HCT116 (cell line): ENCODE results near the gene RAG1. TPM values are rescaled to one million over a fixed set of nuclear protein-coding genes. Genes with fewer than 3 reads are reported as not detected.

Experiments
- ATAC-seq: fragments of 200-7000 bp; cut with Tn5 transposase; 2 replicates; pipeline ENCODE4 v1.9.1; 2020; ENCODE audit warnings: mild to moderate bottlenecking, moderate library complexity
- BruUV-seq: library from RNA; stranded (reverse); fragments of 400-500 nt; replicated peaks from 2 replicates; lab custom pipeline; 2021; lab: Mats Ljungman, UMichigan
- CTCF ChIA-PET: fragments of 300-600 bp; sonication (Branson Sonifier 250); formaldehyde crosslinking; loops from one replicate; lab custom pipeline; 2021; ENCODE audit warnings: antibody characterized with exemption; lab: Charles Lee
- POLR2A ChIA-PET: fragments of 300-600, 350-600 bp; sonication (Branson Sonifier 250); formaldehyde crosslinking; loops from one replicate; lab custom pipeline; 2021; ENCODE audit warnings: antibody characterized with exemption; lab: Charles Lee
- RAD21 ChIA-PET, 2 experiments: fragments of 300-600 bp; sonication (Branson Sonifier 250); formaldehyde crosslinking; loops; one replicate each; lab custom pipeline; 2023; ENCODE audit warnings: low total read pairs in 2 of 2; ENCODE audit not compliant: uncharacterized antibody in 2 of 2, unreplicated experiment in 2 of 2, low non-redundant PET in 1 of 2; lab: Charles Lee
- DNase-seq: peaks from one replicate; pipeline ENCODE4 v3.0.0-alpha.2; 2010; ENCODE audit warnings: low read depth, low spot score
- H2AFZ ChIP-seq: fragments of 200-600 bp; shearing (Covaris generic), sonication (generic); 2 replicates; pipeline ENCODE4 v1.6.1; 2017; ENCODE audit warnings: low read depth, mixed run types, mixed read lengths, antibody characterized with exemption, low read length; ENCODE audit not compliant: poor library complexity, severe bottlenecking
- H3K27ac ChIP-seq: 2 replicates; pipeline ENCODE4 v1.5.1; 2012; ENCODE audit warnings: low read depth, low read length
- H3K27me3 ChIP-seq: fragments of 200-600 bp; sonication (generic); 2 replicates; pipeline ENCODE4 v1.6.1; 2016; ENCODE audit warnings: mixed run types, low read length, mixed read lengths; ENCODE audit not compliant: insufficient read depth
- H3K36me3 ChIP-seq, 2 experiments: fragments of 200-500 bp in 1 of 2; fragments of 200-600 bp in 1 of 2; sonication (Bioruptor generic) in 1 of 2; sonication (generic) in 1 of 2; 2 replicates each; pipeline versions ENCODE4 v1.5.1 to v1.6.1; 2014 to 2016; ENCODE audit warnings: low read length in 2 of 2, inconsistent platforms in 1 of 2, mixed read lengths in 1 of 2, mixed run types in 1 of 2; ENCODE audit not compliant: insufficient read depth in 2 of 2, control insufficient read depth in 1 of 2
- H3K4me1 ChIP-seq, 2 experiments: fragments of 200-600 bp in 1 of 2; sonication (generic) in 1 of 2; 2 replicates each; pipeline versions ENCODE4 v1.5.1 to v1.6.1; 2012 to 2017; ENCODE audit warnings: low read length in 2 of 2, inconsistent platforms in 1 of 2, mild to moderate bottlenecking in 1 of 2, mixed read lengths in 1 of 2, mixed run types in 1 of 2, moderate library complexity in 1 of 2; ENCODE audit not compliant: insufficient read depth in 2 of 2, control insufficient read depth in 1 of 2
- H3K4me2 ChIP-seq: fragments of 200-600 bp; sonication (generic); 2 replicates; pipeline ENCODE4 v1.6.1; 2017; ENCODE audit warnings: mixed run types, low read length, mixed read lengths
- H3K4me3 ChIP-seq, 2 experiments: fragments of 200-600 bp in 1 of 2; sonication (generic) in 1 of 2; replicated peaks in 1 of 2; 2 replicates each; pipeline ENCODE4 v1.5.1; 2011 to 2016; ENCODE audit warnings: low read length in 2 of 2, control low read depth in 1 of 2, low read depth in 1 of 2, mild to moderate bottlenecking in 1 of 2, mixed read lengths in 1 of 2, mixed run types in 1 of 2
- H3K79me2 ChIP-seq: fragments of 200-600 bp; sonication (generic); 2 replicates; pipeline ENCODE4 v1.6.1; 2017; ENCODE audit warnings: mild to moderate bottlenecking, mixed run types, low read length, moderate library complexity, mixed read lengths; ENCODE audit not compliant: insufficient read depth
- H3K9ac ChIP-seq: fragments of 200-600 bp; sonication (generic); 2 replicates; pipeline ENCODE4 v1.6.1; 2016; ENCODE audit warnings: low read length, mixed read lengths
- H3K9me2 ChIP-seq: fragments of 200-600 bp; sonication (generic), shearing (Covaris generic); 2 replicates; pipeline ENCODE4 v1.6.1; 2017; ENCODE audit warnings: mixed run types, mild to moderate bottlenecking, moderate library complexity; ENCODE audit not compliant: insufficient read depth
- H3K9me3 ChIP-seq, 2 experiments: fragments of 200-500 bp in 1 of 2; fragments of 200-600 bp in 1 of 2; sonication (Bioruptor generic) in 1 of 2; sonication (generic) in 1 of 2; 2 replicates each; pipeline ENCODE4 v1.6.1; 2014 to 2017; ENCODE audit warnings: low read length in 2 of 2, mixed read lengths in 2 of 2, inconsistent platforms in 1 of 2, low read depth in 1 of 2, mild to moderate bottlenecking in 1 of 2, mixed run types in 1 of 2, moderate library complexity in 1 of 2; ENCODE audit not compliant: control insufficient read depth in 1 of 2, insufficient read depth in 1 of 2
- H4K20me1 ChIP-seq: fragments of 200-600 bp; sonication (generic), shearing (Covaris generic); 2 replicates; pipeline ENCODE4 v1.6.1; 2017; ENCODE audit warnings: mixed run types, mild to moderate bottlenecking, moderate library complexity; ENCODE audit not compliant: insufficient read depth
- ELF1 ChIP-seq: IDR thresholded peaks from 2 replicates; pipeline ENCODE4 v1.6.1; 2012; ENCODE audit warnings: low read depth, borderline replicate concordance
- EZH2phosphoT487 ChIP-seq: fragments of 200-600 bp; IDR thresholded peaks from 2 replicates; pipeline ENCODE4 v1.6.1; 2018; ENCODE audit warnings: antibody characterized with exemption, borderline replicate concordance
- JUND ChIP-seq: IDR thresholded peaks from 2 replicates; pipeline ENCODE4 v1.6.1; 2012
- POLR2AphosphoS5 ChIP-seq: IDR thresholded peaks from 2 replicates; pipeline ENCODE4 v1.6.1; 2011; ENCODE audit warnings: mild to moderate bottlenecking, low read depth, low read length, moderate library complexity
- YY1 ChIP-seq: IDR thresholded peaks from 2 replicates; pipeline ENCODE4 v1.6.1; 2011; ENCODE audit warnings: low read length, low read depth, moderate library complexity, mild to moderate bottlenecking; ENCODE audit not compliant: insufficient replicate concordance; ENCODE audit errors: extremely low read depth
- intact Hi-C: fragments of 100-400 bp; cut with micrococcal nuclease; formaldehyde crosslinking; loops from 2 replicates; pipeline ENCODE4 v1.10.0; 2022
- total RNA-seq: library from RNA; stranded (reverse); gene quantifications from one replicate; pipeline ENCODE4 v1.2.1, GENCODE V29; 2021; ENCODE audit not compliant: unreplicated experiment
- TF ChIP-seq, protein P1 (sequence below), 3 experiments: fragments of 200-600 bp in 1 of 3; sonication (generic) in 1 of 3; IDR thresholded peaks in 2 of 3; conservative IDR thresholded peaks in 1 of 3; 2 replicates each; pipeline ENCODE4 v1.5.1; 2012 to 2017; ENCODE audit warnings: low read depth in 2 of 3, low read length in 2 of 3, antibody characterized with exemption in 1 of 3, borderline replicate concordance in 1 of 3, control low read depth in 1 of 3, mild to moderate bottlenecking in 1 of 3, mixed read lengths in 1 of 3, mixed run types in 1 of 3, moderate library complexity in 1 of 3; ENCODE audit not compliant: insufficient read depth in 1 of 3
- TF ChIP-seq, protein P2 (sequence below): IDR thresholded peaks from 2 replicates; pipeline ENCODE4 v1.6.1; 2012

Gene RAG1
- total RNA-seq, 1 experiment from 2014 or later: 0.54 TPM

DNA sequence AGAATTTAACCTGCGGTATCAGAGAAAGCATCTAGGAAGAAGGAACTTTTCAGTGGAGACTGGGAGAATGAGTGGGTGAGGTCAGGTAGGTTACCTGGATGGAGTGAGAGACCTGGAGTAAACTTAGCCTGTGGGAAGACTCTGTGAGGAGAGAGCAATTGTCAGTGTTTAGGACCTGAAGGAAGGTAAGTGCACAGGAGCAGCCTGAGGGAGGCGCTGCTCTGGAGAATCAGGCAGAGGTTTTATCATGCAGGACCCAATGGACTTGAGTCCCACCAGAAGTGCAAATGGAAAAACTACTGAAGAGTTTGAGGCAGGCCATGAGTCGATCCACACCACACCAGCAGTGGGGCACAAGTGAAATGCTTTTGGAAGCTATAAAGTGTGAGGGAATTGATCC lies 15.9 kb downstream of the RAG1 start:
- Histone ChIP-seq H4K20me1 (no peaks in the 10 kb centered on the region), H3K9ac (no peak overlapping the region), H3K36me3 (no peaks in the 10 kb centered on the region), H3K27me3 (peaks cover 18% of the 10 kb centered on the region; the same call in 1 of the 2 replicates), H3K4me3 (no peak overlapping the region), H3K4me2 (no peak overlapping the region), H3K4me1 (no peaks in the 10 kb centered on the region), H3K9me2 (no peaks in the 10 kb centered on the region), H3K27ac (no peak overlapping the region), H3K9me3 (no peaks in the 10 kb centered on the region; a peak in 1 of 4 replicates), H3K79me2 (no peaks in the 10 kb centered on the region), H2AFZ (no peak overlapping the region)
- ChIA-PET CTCF (no interaction called here), RAD21 (no interaction called here), POLR2A (no interaction called here)
- DNase-seq (no peak), ATAC-seq (peak; percentile 40; the same call in 1 of the 2 replicates)
- no TSS peak for BruUV-seq
- intact Hi-C loops: no loop called here
- TF ChIP-seq JUND: no peak
- TF ChIP-seq, protein P1, sequence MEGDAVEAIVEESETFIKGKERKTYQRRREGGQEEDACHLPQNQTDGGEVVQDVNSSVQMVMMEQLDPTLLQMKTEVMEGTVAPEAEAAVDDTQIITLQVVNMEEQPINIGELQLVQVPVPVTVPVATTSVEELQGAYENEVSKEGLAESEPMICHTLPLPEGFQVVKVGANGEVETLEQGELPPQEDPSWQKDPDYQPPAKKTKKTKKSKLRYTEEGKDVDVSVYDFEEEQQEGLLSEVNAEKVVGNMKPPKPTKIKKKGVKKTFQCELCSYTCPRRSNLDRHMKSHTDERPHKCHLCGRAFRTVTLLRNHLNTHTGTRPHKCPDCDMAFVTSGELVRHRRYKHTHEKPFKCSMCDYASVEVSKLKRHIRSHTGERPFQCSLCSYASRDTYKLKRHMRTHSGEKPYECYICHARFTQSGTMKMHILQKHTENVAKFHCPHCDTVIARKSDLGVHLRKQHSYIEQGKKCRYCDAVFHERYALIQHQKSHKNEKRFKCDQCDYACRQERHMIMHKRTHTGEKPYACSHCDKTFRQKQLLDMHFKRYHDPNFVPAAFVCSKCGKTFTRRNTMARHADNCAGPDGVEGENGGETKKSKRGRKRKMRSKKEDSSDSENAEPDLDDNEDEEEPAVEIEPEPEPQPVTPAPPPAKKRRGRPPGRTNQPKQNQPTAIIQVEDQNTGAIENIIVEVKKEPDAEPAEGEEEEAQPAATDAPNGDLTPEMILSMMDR (IDR thresholded peaks at IDR 0.05 in 2 of 3, conservative IDR thresholded peaks at IDR 0.05 in 1 of 3; ENCODE audit: borderline replicate concordance in 1 of 3, insufficient read depth in 1 of 3, low read depth in 2 of 3, low read length in 2 of 3): peak in 2 of 3 experiments; percentile 21 to 34; a peak in 3 of 6 replicates

DNA sequence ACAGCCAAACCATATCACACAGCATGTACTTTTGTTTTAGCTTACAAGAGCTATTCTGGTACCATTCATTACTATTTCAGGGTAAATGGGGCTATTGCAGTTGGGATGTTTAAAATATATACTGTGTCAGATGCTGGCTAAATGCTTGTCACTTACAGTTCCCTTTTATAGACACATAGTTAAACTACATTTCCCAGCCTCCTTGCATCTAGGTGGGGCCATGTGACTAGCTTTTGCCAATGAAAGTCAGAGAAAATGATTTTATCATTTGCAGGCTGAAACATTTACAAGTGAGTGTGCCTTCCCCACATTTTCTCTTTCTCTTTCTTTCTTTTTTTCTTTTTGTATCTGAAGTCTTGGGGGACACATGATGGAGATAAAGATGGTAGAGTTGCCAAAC lies 18.7 kb downstream of the RAG1 start:
- Histone ChIP-seq H3K4me2 (no peak overlapping the region), H3K9me3 (no peaks in the 10 kb centered on the region), H4K20me1 (no peaks in the 10 kb centered on the region), H3K79me2 (no peaks in the 10 kb centered on the region), H3K4me1 (no peaks in the 10 kb centered on the region), H3K4me3 (no peak overlapping the region), H2AFZ (no peak overlapping the region), H3K9me2 (no peaks in the 10 kb centered on the region), H3K36me3 (no peaks in the 10 kb centered on the region), H3K27me3 (peaks cover 44% of the 10 kb centered on the region), H3K27ac (no peak overlapping the region), H3K9ac (no peak overlapping the region)
- ATAC-seq (no peak), DNase-seq (no peak)
- TF ChIP-seq, protein P2, sequence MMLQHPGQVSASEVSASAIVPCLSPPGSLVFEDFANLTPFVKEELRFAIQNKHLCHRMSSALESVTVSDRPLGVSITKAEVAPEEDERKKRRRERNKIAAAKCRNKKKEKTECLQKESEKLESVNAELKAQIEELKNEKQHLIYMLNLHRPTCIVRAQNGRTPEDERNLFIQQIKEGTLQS: no peak
- TF ChIP-seq EZH2phosphoT487 (no peak), YY1 (no peak), ELF1 (no peak), POLR2AphosphoS5 (no peak)
- ChIA-PET RAD21 (no interaction called here), POLR2A (no interaction called here), CTCF (interaction anchor here (1.2 kb wide), 1 partner anchor 23 kb away, joined by 3 read pairs; no protein-coding TSS in a partner anchor)
- intact Hi-C loops: no loop called here
- no TSS peak for BruUV-seq
